Ovary (tissue), 3 donors: ENCODE results near the gene PTGDR.

Experiments
- POLR2A ChIP-seq: fragments of 450-650 bp; IDR thresholded peaks from one replicate; pipeline ENCODE4 v1.6.1; 2017; ENCODE audit warnings: antibody characterized with exemption, mild to moderate bottlenecking, moderate library complexity
- TF ChIP-seq, protein P1 (sequence below), 3 donors: fragments of 450-650 bp in 2 of 3; fragments of 200-600 bp in 1 of 3; IDR thresholded peaks; one replicate each; pipeline versions ENCODE4 v1.5.1 to v1.8.0; 2016 to 2022; ENCODE audit warnings: antibody characterized with exemption in 3 of 3, mild to moderate bottlenecking in 1 of 3
- donor health status: DM: no; HTN: no; CAD: no.

DNA sequence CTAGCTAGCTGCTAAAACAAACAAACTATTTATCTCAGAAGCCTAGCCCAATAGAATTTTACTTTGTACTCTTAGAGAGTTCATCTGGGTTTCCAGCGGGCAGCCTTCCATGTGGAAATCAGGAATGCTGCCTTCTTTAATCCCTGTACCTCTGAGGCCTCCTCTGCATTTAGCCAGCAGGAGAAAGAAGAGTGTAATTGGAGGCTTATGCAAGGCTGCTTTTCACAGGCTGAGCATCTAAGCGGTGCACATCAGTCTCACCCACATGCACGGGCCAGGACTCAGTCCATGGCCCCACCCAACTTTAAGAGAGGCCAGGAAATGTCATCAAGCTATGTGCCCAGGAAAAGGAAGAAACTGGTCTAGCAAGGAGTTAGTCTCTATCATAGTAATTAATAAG lies 14.0 kb upstream of the PTGDR start:
- TF ChIP-seq, protein P1, sequence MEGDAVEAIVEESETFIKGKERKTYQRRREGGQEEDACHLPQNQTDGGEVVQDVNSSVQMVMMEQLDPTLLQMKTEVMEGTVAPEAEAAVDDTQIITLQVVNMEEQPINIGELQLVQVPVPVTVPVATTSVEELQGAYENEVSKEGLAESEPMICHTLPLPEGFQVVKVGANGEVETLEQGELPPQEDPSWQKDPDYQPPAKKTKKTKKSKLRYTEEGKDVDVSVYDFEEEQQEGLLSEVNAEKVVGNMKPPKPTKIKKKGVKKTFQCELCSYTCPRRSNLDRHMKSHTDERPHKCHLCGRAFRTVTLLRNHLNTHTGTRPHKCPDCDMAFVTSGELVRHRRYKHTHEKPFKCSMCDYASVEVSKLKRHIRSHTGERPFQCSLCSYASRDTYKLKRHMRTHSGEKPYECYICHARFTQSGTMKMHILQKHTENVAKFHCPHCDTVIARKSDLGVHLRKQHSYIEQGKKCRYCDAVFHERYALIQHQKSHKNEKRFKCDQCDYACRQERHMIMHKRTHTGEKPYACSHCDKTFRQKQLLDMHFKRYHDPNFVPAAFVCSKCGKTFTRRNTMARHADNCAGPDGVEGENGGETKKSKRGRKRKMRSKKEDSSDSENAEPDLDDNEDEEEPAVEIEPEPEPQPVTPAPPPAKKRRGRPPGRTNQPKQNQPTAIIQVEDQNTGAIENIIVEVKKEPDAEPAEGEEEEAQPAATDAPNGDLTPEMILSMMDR (IDR thresholded peaks at IDR 0.05), result no peak
- TF ChIP-seq POLR2A, result no peak
